Activated CD8-positive, alpha-beta memory T cell treated with anti-CD3 and anti-CD28 coated beads, Interleukin-2, amount 50 U/mL, for 24 hours (primary cell): Measurements from ENCODE around the gene LRRC26.

Experiments
- DNase-seq: peaks from one replicate; pipeline ENCODE4 v3.0.0-alpha.2; 2020; ENCODE audit errors: extremely low read depth

Gene LRRC26

GRCh38 chr9:137152844-137153405 is 16.9 kb downstream of the LRRC26 start:
- DNase-seq = no peak

DNA sequence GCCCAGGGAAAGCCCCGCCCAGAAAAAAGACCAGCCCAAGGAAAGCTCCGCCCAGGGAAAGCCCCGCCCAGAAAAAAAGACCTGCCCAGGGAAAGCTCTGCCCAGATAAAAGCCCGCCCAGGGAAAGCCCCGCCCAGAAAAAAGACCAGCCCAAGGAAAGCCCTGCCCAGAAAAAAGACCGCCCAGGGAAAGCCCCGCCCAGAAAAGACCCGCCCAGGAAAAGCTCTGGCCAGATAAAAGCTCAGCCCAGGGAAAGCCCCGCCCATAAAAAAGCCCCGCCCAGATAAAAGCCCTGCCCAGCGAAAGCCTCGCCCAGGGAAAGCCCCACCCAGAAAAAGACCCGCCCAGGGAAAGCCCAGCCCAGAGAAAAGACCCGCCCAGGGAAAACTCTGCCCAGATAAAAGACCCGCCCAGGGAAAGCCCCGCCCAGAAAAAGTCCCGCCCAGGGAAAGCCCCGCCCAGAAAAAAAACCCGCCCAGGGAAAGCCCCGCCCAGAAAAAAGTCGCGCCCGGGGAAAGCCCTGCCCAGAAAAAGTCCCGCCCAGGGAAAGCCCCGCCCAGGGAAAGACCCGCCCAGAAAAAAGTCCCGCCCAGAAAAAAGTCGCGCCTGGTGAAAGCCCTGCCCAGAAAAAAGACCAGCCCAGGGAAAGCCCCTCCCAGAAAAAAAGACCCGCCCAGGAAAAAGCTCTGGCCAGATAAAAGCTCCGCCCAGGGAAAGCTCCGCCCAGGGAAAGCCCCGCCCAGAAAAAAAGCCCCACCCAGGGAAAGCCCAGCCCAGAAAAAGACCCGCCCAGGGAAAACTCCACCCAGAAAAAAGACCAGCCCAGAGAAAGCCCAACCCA is 19.0 kb downstream of the LRRC26 start:
- no peak for DNase-seq

DNA sequence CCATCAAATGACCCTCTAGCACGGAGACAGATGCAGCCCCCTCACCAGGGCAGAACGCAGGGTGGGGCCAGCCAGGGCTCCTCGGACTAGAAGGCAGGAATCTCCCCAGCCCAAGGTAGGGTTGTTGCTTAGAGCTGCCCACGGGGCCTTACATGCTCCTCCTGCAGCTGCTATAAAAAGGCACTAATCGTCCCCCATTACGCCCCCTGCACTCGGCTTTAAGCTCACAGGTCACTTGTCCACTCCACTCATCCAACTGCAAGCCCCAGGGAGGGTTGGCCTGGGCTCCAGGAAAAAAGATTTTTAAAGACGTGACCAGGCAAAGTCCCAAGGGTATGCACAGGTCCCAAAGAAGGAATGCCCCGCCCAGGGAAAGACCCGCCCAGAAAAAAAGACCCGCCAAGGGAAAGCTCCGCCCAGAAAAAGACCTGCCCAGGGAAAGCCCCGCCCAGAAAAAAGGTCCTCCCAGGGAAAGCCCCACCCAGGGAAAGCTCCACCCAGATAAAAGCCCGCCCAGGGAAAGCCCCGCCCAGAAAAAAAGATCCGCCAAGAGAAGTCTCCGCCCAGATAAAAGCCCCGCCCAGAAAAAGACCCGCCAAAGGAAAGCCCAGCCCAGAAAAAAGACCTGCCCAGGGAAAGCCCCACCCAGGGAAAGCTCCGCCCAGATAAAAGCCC is 19.8 kb downstream of the LRRC26 start:
- DNase-seq = no peak

- no peak for DNase-seq
These were observed 20.5 kb downstream of the LRRC26 start for GRCh38 chr9:137149363-137149762.

DNA sequence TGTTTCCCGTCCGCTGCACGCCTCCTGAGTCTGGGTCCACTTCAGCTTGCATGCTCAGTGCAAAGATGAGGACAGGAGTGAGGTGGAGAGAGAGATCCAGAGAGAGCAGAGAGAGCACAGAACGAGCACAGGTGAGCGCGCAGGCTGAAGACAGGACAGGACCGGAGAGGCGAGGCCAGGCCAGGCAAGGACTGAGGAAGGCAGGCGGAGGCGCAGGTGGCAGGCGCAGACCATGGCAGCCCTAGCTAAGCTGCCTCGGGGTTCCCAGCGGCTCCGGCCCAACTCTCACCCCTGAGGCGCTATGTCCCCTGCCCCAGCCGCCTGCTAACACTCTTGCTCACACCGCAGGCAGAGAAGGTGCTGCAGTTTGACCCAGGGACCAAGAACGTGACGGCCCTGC is 21.2 kb downstream of the LRRC26 start:
- DNase-seq = no peak

DNA sequence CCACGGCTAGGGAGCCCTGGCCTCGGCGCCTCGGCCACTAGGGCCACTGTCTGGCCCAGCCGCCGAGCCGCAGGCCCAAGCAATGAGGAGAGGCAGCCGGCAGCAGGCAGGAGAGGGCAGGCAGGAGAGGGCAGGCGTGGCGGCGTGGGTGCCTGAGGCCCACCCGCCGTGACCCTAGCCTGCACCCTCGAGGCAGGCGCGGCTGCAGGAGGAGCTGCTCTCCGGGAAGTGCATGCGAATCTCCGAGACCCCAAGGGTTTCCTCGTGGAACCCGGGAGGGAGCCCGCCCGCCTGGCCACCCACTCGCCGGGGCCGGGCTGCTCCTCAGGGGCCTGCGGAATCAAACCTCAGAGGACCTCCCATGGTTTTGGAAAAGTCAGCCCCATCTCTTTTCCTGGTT is 21.6 kb downstream of the LRRC26 start:
- DNase-seq = no peak

- DNase-seq = no peak
These were observed 22.1 kb downstream of the LRRC26 start for GRCh38 chr9:137147793-137148160.

GRCh38 chr9:137147091-137147792 is 22.6 kb downstream of the LRRC26 start:
- DNase-seq = no peak

DNA sequence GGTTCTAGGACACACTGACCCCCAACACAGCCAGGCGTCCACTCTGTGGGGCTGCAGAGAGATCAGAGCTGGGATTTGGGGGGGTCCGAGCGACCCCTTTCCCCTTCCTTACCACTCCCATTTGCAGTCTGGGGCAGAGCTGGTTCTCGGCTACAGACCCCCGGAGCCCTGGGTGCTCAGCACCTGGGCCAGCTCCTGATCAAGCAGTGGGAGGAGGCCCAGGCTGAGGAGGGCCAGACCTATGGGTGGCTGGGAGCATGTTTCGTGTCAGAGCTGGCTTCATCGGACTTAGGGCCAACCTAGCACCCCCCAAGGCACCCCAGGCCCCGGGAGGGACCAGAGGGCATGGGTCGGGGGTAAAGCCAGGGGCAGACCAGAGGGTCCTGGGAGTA is 23.3 kb downstream of the LRRC26 start:
- no peak for DNase-seq

- no peak for DNase-seq
These were observed 23.9 kb downstream of the LRRC26 start for GRCh38 chr9:137145731-137146526.

GRCh38 chr9:137143459-137143858 is 26.4 kb downstream of the LRRC26 start:
- DNase-seq = no peak

GRCh38 chr9:137141976-137142936 is 27.6 kb downstream of the LRRC26 start:
- DNase-seq = no peak

DNA sequence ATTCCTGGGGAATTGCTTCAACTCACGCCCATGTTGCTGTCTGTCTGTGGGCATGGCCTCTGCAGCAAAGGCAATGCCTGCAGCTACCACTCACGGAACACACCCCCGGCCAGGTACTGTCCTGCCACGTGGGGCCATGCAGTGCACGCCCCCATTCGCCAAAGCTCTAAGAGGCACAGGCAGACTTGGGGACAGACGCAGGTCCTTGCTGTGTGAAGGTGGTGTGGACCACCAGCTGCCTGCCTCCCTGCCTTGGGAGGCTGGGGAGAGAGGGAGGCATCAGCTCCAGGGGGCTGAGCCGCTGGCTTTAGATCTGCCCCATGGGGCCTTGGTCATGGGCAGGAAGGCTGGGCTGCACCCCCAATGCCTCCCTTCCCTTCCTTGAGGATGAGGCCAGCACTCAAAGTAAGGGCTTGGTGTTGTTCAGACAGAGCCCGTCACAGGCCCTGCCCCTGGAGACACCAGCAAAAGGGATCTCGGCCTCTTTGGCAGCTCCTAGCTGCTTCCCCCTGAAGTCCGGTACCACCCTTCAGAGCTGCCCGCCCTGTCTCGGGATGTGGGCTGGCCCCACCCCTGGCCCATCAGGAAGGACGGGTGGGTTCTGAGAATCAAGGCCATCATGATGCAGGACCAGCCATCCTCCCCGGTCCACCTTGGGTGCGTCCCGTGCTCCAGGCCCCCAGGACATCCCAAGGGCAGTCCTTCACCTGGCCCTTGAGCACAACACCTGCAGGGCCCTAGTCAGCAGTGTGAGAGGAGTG is 28.6 kb downstream of the LRRC26 start:
- DNase-seq = no peak

- DNase-seq = no peak
These were observed 29.5 kb downstream of the LRRC26 start for GRCh38 chr9:137140151-137141012.

DNA sequence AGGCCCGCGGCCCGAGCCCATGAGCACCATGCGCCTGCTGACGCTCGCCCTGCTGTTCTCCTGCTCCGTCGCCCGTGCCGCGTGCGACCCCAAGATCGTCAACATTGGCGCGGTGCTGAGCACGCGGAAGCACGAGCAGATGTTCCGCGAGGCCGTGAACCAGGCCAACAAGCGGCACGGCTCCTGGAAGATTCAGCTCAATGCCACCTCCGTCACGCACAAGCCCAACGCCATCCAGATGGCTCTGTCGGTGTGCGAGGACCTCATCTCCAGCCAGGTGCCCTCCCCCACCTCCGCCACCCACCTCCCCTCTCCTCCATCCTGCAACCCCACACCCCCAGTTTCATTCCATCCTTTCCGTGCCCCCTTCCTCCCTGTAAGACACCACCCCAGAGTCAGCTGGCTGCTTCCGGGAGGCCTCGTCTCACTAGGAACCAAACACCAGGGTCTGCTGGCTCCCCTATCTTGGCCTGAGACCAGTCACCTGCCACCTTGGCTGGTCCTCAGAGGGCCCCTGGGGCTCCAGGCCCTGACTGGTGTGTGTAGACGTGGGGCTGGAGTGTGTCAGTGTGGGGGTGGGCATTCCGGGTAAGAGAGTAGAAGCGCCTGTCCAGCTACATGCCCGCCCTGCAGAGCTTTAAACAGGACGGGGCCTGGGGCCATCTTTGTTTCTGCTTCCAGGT is 30.2 kb downstream of the LRRC26 start:
- DNase-seq = no peak

GRCh38 chr9:137138722-137139467 is 31.0 kb downstream of the LRRC26 start, which contains the start of gene GRIN1:
GRIN1 (plus strand) TSS chr9:137139154; CDS start chr9:137139487, 333 bp downstream.
- DNase-seq = no peak

GRCh38 chr9:137138058-137138721 is 31.7 kb downstream of the LRRC26 start:
- DNase-seq = no peak
